B cell (primary cell): ENCODE data around the gene CCR2. TPM values are rescaled to one million over a fixed set of nuclear protein-coding genes. Genes with fewer than 3 reads are reported as not detected.

Experiments
- ATAC-seq: fragments of 200-7000 bp; cut with Tn5 transposase; one replicate; pipeline ENCODE4 v1.10.0; 2021; ENCODE audit warnings: low read depth, mild to moderate bottlenecking, moderate number of reproducible peaks, moderate library complexity
- CTCF ChIA-PET: fragments of 350-600 bp; sonication (Branson Sonifier 250); formaldehyde crosslinking; loops from one replicate; lab custom pipeline; 2021; ENCODE audit warnings: antibody characterized with exemption, inconsistent platforms; lab: Charles Lee
- POLR2A ChIA-PET: fragments of 350-600 bp; sonication (Branson Sonifier 250); formaldehyde crosslinking; loops from one replicate; lab custom pipeline; 2021; ENCODE audit warnings: antibody characterized with exemption; lab: Charles Lee
- DNase-seq: peaks from one replicate; pipeline ENCODE4 v3.0.0; 2013
- H2AFZ ChIP-seq: 2 replicates; pipeline ENCODE4 v1.6.1; 2012; ENCODE audit warnings: mild to moderate bottlenecking, low read depth, low read length; ENCODE audit not compliant: insufficient read depth, poor library complexity, severe bottlenecking
- H3K27ac ChIP-seq, 2 donors: 1 replicate in 1 of 2; 2 replicates in 1 of 2; pipeline ENCODE4 v1.5.1; 2012 to 2013; ENCODE audit warnings: low read length in 2 of 2, mild to moderate bottlenecking in 2 of 2, moderate library complexity in 1 of 2
- H3K27me3 ChIP-seq, 4 experiments: fragments of 200-600 bp in 1 of 4; sonication (generic) in 1 of 4; replicated peaks in 1 of 4; 1 replicate in 2 of 4; 2 replicates in 2 of 4; pipeline versions ENCODE4 v1.6.1 to v1.7.0; 2013 to 2016; ENCODE audit warnings: low read length in 3 of 4, mild to moderate bottlenecking in 2 of 4, mixed read lengths in 1 of 4, moderate library complexity in 1 of 4; ENCODE audit not compliant: insufficient read depth in 4 of 4, control insufficient read depth in 3 of 4; ENCODE audit errors: control extremely low read depth in 1 of 4
- H3K36me3 ChIP-seq, 2 experiments: replicated peaks in 1 of 2; 1 replicate in 1 of 2; 2 replicates in 1 of 2; pipeline versions ENCODE4 v1.6.1 to v1.7.1; 2013; ENCODE audit warnings: low read length in 1 of 2; ENCODE audit not compliant: insufficient read depth in 2 of 2, control insufficient read depth in 1 of 2; ENCODE audit errors: control extremely low read depth in 1 of 2, extremely low read depth in 1 of 2
- H3K4me1 ChIP-seq, 2 donors: fragments of 200-600 bp in 1 of 2; sonication (generic) in 1 of 2; 1 replicate in 1 of 2; 2 replicates in 1 of 2; pipeline versions ENCODE4 v1.5.1 to v1.6.1; 2013 to 2017; ENCODE audit warnings: low read length in 2 of 2; ENCODE audit not compliant: control insufficient read depth in 2 of 2, insufficient read depth in 2 of 2
- H3K4me2 ChIP-seq: replicated peaks from 2 replicates; pipeline ENCODE3; 2012; ENCODE audit warnings: mild to moderate bottlenecking, low read depth, low read length; ENCODE audit not compliant: poor library complexity, severe bottlenecking
- H3K4me3 ChIP-seq, 5 experiments: fragments of 200-600 bp in 1 of 5; sonication (generic) in 1 of 5; 1 replicate in 3 of 5; 2 replicates in 2 of 5; pipeline versions ENCODE4 v1.5.1 to v1.7.0; 2011 to 2016; ENCODE audit warnings: low read length in 4 of 5, mild to moderate bottlenecking in 4 of 5, low read depth in 2 of 5, control low read depth in 1 of 5, moderate library complexity in 1 of 5; ENCODE audit not compliant: insufficient read depth in 1 of 5; ENCODE audit errors: control extremely low read depth in 1 of 5, extremely low read depth in 1 of 5
- H3K79me2 ChIP-seq: fragments of 200-600 bp; sonication (generic); one replicate; pipeline ENCODE4 v1.6.0; 2016; ENCODE audit warnings: low read length; ENCODE audit not compliant: control insufficient read depth, insufficient read depth
- H3K9ac ChIP-seq: fragments of 200-600 bp; sonication (generic); 2 replicates; pipeline ENCODE4 v1.6.1; 2017; ENCODE audit warnings: mild to moderate bottlenecking, low read length, moderate library complexity
- H3K9me3 ChIP-seq, 3 donors: one replicate each; pipeline versions ENCODE4 v1.6.1 to v1.7.1; 2013; ENCODE audit warnings: low read length in 2 of 3; ENCODE audit not compliant: control insufficient read depth in 2 of 3, insufficient read depth in 1 of 3; ENCODE audit errors: control extremely low read depth in 1 of 3
- H4K20me1 ChIP-seq: 2 replicates; pipeline ENCODE4 v1.6.0; 2012; ENCODE audit warnings: mild to moderate bottlenecking, low read length; ENCODE audit not compliant: insufficient read depth, control insufficient read depth, poor library complexity, severe bottlenecking
- H3K27ac Mint-ChIP-seq: one replicate; pipeline ENCODE4 v1.8.0; 2021; ENCODE audit warnings: mixed read lengths
- H3K27me3 Mint-ChIP-seq: one replicate; pipeline ENCODE4 v1.8.0; 2021; ENCODE audit warnings: mixed read lengths
- H3K4me1 Mint-ChIP-seq: one replicate; pipeline ENCODE4 v1.8.0; 2021; ENCODE audit warnings: mixed read lengths
- H3K4me3 Mint-ChIP-seq: one replicate; pipeline ENCODE4 v1.8.0; 2021; ENCODE audit warnings: mixed read lengths
- H3K9me3 Mint-ChIP-seq: one replicate; pipeline ENCODE4 v1.8.0; 2022; ENCODE audit warnings: mixed read lengths; ENCODE audit not compliant: insufficient read depth
- CTCF ChIP-seq: fragments of 200-600 bp; IDR thresholded peaks from one replicate; pipeline ENCODE4 v1.8.0; 2022; ENCODE audit warnings: antibody characterized with exemption, mild to moderate bottlenecking
- EZH2 ChIP-seq: IDR thresholded peaks from 2 replicates; pipeline ENCODE4 v1.6.1; 2012; ENCODE audit warnings: borderline replicate concordance, low read depth, mild to moderate bottlenecking, moderate library complexity, low read length; ENCODE audit not compliant: insufficient read depth, poor library complexity, severe bottlenecking
- WGBS: methylation state at CpG from one replicate; pipeline ENCODE4 v1.1.5; 2013; ENCODE audit warnings: missing lambda C conversion rate; ENCODE audit not compliant: insufficient coverage; 5-methylcytosine and 5-hydroxymethylcytosine counted together
- intact Hi-C: fragments of 100-400 bp; cut with micrococcal nuclease; formaldehyde crosslinking; loops from one replicate; pipeline ENCODE4 v1.10.0; 2022
- polyA plus RNA-seq: library from polyadenylated mRNA; depleted of rRNA; stranded (reverse); fragments of >200 nt; gene quantifications from 2 replicates; pipeline ENCODE4 v1.2.3, GENCODE V29; 2012
- total RNA-seq, 2 donors: library from RNA; stranded (reverse); fragments of 120-200 nt in 1 of 2; gene quantifications; 1 replicate in 1 of 2; 2 replicates in 1 of 2; pipeline versions ENCODE4 v1.2.3 to v1.2.4, GENCODE V29; 2013 to 2022

CCR2 gene
- total and polyA plus RNA-seq, 2 donors (not counting 1 experiment from before 2014, with no cell fraction given): 0.34 to 0.82 TPM

DNA sequence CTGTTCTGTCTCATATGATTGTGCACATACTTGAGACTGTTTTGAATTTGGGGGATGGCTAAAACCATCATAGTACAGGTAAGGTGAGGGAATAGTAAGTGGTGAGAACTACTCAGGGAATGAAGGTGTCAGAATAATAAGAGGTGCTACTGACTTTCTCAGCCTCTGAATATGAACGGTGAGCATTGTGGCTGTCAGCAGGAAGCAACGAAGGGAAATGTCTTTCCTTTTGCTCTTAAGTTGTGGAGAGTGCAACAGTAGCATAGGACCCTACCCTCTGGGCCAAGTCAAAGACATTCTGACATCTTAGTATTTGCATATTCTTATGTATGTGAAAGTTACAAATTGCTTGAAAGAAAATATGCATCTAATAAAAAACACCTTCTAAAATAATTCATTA lies 21.9 kb downstream of the CCR2 start:
- WGBS: 0% methylated on average over 1 of the region's 2 CpGs
- DNase-seq: no peak
- H3K4me1 Mint-ChIP-seq: peaks cover 29% of the 10 kb centered on the region

More for the DNA sequence above, 21.9 kb downstream of the CCR2 start:
- no peak overlapping the region for H3K27ac Mint-ChIP-seq
- H3K4me2 ChIP-seq: no peak overlapping the region
- H3K4me3 ChIP-seq: no peak overlapping the region
- H3K4me1 ChIP-seq: peaks cover 13 to 16% of the 10 kb centered on the region in 2 donors
- ChIA-PET POLR2A (no interaction called here), CTCF (interaction anchor here (2.0 to 2.2 kb wide), 2 partner anchors 54 to 100 kb away, joined by 4 to 13 read pairs; no protein-coding TSS in a partner anchor)
- H3K79me2 ChIP-seq: no peaks in the 10 kb centered on the region
- H3K36me3 ChIP-seq: no peaks in the 10 kb centered on the region
- H3K9me3 ChIP-seq: no peaks in the 10 kb centered on the region
- no peaks in the 10 kb centered on the region for H4K20me1 ChIP-seq
- no peak overlapping the region for H2AFZ ChIP-seq
- ATAC-seq: no peak
- H3K27me3 Mint-ChIP-seq: peaks cover 3% of the 10 kb centered on the region
- no peak overlapping the region for H3K27ac ChIP-seq
- H3K9me3 Mint-ChIP-seq: no peaks in the 10 kb centered on the region
- no peak overlapping the region for H3K4me3 Mint-ChIP-seq
- no peak overlapping the region for H3K9ac ChIP-seq
- peaks cover 0 to 2% (median 0%) of the 10 kb centered on the region in 4 experiments for H3K27me3 ChIP-seq
- no peak for TF ChIP-seq CTCF
- no peak for TF ChIP-seq EZH2
- intact Hi-C loops: no loop called here
